H1 (cell line): Measurements from ENCODE around the gene CUBN. TPM values are rescaled to one million over a fixed set of nuclear protein-coding genes. Genes with fewer than 3 reads are reported as not detected.

Source experiments
- CTCF ChIA-PET: fragments of 300-600 bp; sonication (Branson Sonifier 250); formaldehyde crosslinking; loops from one replicate; lab custom pipeline; 2021; ENCODE audit not compliant: partially characterized antibody; lab: Charles Lee
- POLR2A ChIA-PET: fragments of 300-600 bp; sonication (Branson Sonifier 250); formaldehyde crosslinking; loops from one replicate; lab custom pipeline; 2021; ENCODE audit warnings: inconsistent platforms; ENCODE audit not compliant: partially characterized antibody; lab: Charles Lee
- DNase-seq, 2 experiments: peaks; one replicate each; pipeline versions ENCODE4 v3.0.0 to v3.0.0-alpha.2; 2010 to 2022; ENCODE audit warnings: low spot score in 2 of 2, low read depth in 1 of 2, mixed read lengths in 1 of 2
- FAIRE-seq: peaks from 2 replicates; lab custom pipeline; 2011; peaks lifted over from hg19 to GRCh38; lab: Jason Lieb, UNC
- H2AFZ ChIP-seq: 2 replicates; pipeline ENCODE4 v1.8.1; 2012; ENCODE audit warnings: low read length, inconsistent platforms
- H2AK5ac ChIP-seq: 2 replicates; pipeline ENCODE4 v1.6.1; 2013; ENCODE audit warnings: low read depth, low read length
- H2BK120ac ChIP-seq: replicated peaks from 2 replicates; pipeline ENCODE3; 2013; ENCODE audit warnings: low read depth, low read length, inconsistent platforms
- H2BK12ac ChIP-seq: 2 replicates; pipeline ENCODE4 v1.6.1; 2013; ENCODE audit warnings: low read depth, low read length
- H2BK15ac ChIP-seq: 2 replicates; pipeline ENCODE4 v1.6.1; 2013; ENCODE audit warnings: low read length
- H2BK20ac ChIP-seq: 2 replicates; pipeline ENCODE4 v1.6.1; 2013; ENCODE audit warnings: low read length
- H2BK5ac ChIP-seq: 2 replicates; pipeline ENCODE4 v1.6.1; 2013; ENCODE audit warnings: low read depth, low read length
- H3K14ac ChIP-seq: 2 replicates; pipeline ENCODE4 v1.6.1; 2013; ENCODE audit warnings: inconsistent platforms; ENCODE audit not compliant: insufficient read length
- H3K18ac ChIP-seq: 2 replicates; pipeline ENCODE4 v1.6.1; 2013; ENCODE audit warnings: low read length; ENCODE audit errors: extremely low read depth
- H3K23ac ChIP-seq: 2 replicates; pipeline ENCODE4 v1.6.1; 2013; ENCODE audit warnings: inconsistent platforms; ENCODE audit not compliant: insufficient read length
- H3K23me2 ChIP-seq: 2 replicates; pipeline ENCODE4 v1.6.1; 2013; ENCODE audit warnings: low read depth, low read length
- H3K27ac ChIP-seq: 2 replicates; pipeline ENCODE4 v1.6.1; 2011; ENCODE audit warnings: low read depth, low read length, inconsistent platforms
- H3K27me3 ChIP-seq, 4 experiments: replicated peaks in 1 of 4; 1 replicate in 1 of 4; 2 replicates in 3 of 4; pipeline versions ENCODE4 v1.6.1 to v1.8.1; 2011 to 2013; ENCODE audit warnings: low read length in 3 of 4, mild to moderate bottlenecking in 3 of 4, inconsistent platforms in 2 of 4, mixed read lengths in 2 of 4, moderate library complexity in 1 of 4; ENCODE audit not compliant: control insufficient read depth in 3 of 4, insufficient read depth in 3 of 4; ENCODE audit errors: extremely low read depth in 1 of 4
- H3K36me3 ChIP-seq, 4 experiments: 2 replicates each; pipeline versions ENCODE4 v1.6.1 to v1.8.1; 2011 to 2013; ENCODE audit warnings: mild to moderate bottlenecking in 4 of 4, low read length in 3 of 4, moderate library complexity in 2 of 4, control low read depth in 1 of 4, inconsistent platforms in 1 of 4; ENCODE audit not compliant: insufficient read depth in 4 of 4, control insufficient read depth in 2 of 4
- H3K4ac ChIP-seq: replicated peaks from 2 replicates; pipeline ENCODE3; 2013; ENCODE audit warnings: low read length, low read depth, mixed read lengths, inconsistent platforms; ENCODE audit not compliant: insufficient read length
- H3K4me1 ChIP-seq, 4 experiments: replicated peaks in 1 of 4; 1 replicate in 1 of 4; 2 replicates in 3 of 4; pipeline versions ENCODE4 v1.6.1 to v1.8.1; 2011 to 2013; ENCODE audit warnings: low read length in 3 of 4, inconsistent platforms in 2 of 4, mixed read lengths in 1 of 4; ENCODE audit not compliant: insufficient read depth in 4 of 4, control insufficient read depth in 3 of 4
- H3K4me2 ChIP-seq, 2 experiments: 2 replicates each; pipeline versions ENCODE4 v1.6.1 to v1.8.1; 2011 to 2013; ENCODE audit warnings: low read depth in 2 of 2, low read length in 2 of 2, control low read depth in 1 of 2, inconsistent platforms in 1 of 2, mild to moderate bottlenecking in 1 of 2; ENCODE audit not compliant: insufficient read depth in 1 of 2
- H3K4me3 ChIP-seq, 4 experiments: fragments of 200-600, 300-600 bp in 1 of 4; sonication (generic), shearing (Covaris generic), sonication (Bioruptor Twin) in 1 of 4; 2 replicates each; pipeline versions ENCODE4 v1.5.1 to v1.8.1; 2011 to 2016; ENCODE audit warnings: low read length in 4 of 4, low read depth in 3 of 4, control low read depth in 2 of 4, inconsistent platforms in 2 of 4, mild to moderate bottlenecking in 2 of 4, mixed read lengths in 1 of 4, moderate library complexity in 1 of 4; ENCODE audit not compliant: insufficient read depth in 2 of 4; ENCODE audit errors: extremely low read depth in 1 of 4
- H3K56ac ChIP-seq: replicated peaks from 2 replicates; pipeline ENCODE3; 2013; ENCODE audit warnings: low read depth, mild to moderate bottlenecking, mixed read lengths, low read length, inconsistent platforms; ENCODE audit not compliant: insufficient read length
- H3K79me1 ChIP-seq: 2 replicates; pipeline ENCODE4 v1.6.1; 2013; ENCODE audit warnings: low read depth, low read length, control low read depth
- H3K79me2 ChIP-seq, 2 experiments: 2 replicates each; pipeline versions ENCODE4 v1.6.1 to v1.8.1; 2012 to 2013; ENCODE audit warnings: low read length in 2 of 2, mild to moderate bottlenecking in 2 of 2, inconsistent platforms in 1 of 2; ENCODE audit not compliant: insufficient read depth in 2 of 2, control insufficient read depth in 1 of 2
- H3K9ac ChIP-seq, 4 experiments: replicated peaks in 1 of 4; 1 replicate in 1 of 4; 2 replicates in 3 of 4; pipeline versions ENCODE4 v1.6.1 to v1.8.1; 2011 to 2013; ENCODE audit warnings: low read depth in 3 of 4, low read length in 3 of 4, control low read depth in 2 of 4, mild to moderate bottlenecking in 2 of 4, moderate library complexity in 2 of 4, inconsistent platforms in 1 of 4; ENCODE audit errors: extremely low read depth in 1 of 4
- H3K9me3 ChIP-seq, 2 experiments: 2 replicates each; pipeline versions ENCODE4 v1.6.1 to v1.8.1; 2012 to 2013; ENCODE audit warnings: mild to moderate bottlenecking in 2 of 2, moderate library complexity in 2 of 2, control low read depth in 1 of 2, inconsistent platforms in 1 of 2, low read depth in 1 of 2, low read length in 1 of 2, mixed read lengths in 1 of 2; ENCODE audit not compliant: insufficient read depth in 2 of 2
- H4K20me1 ChIP-seq, 2 experiments: replicated peaks in 1 of 2; 2 replicates each; pipeline versions ENCODE3 to v1.8.1; 2011 to 2013; ENCODE audit warnings: inconsistent platforms in 2 of 2, low read length in 2 of 2, mild to moderate bottlenecking in 1 of 2; ENCODE audit not compliant: insufficient read depth in 2 of 2, control insufficient read depth in 1 of 2
- H4K5ac ChIP-seq: 2 replicates; pipeline ENCODE4 v1.6.1; 2013; ENCODE audit warnings: low read length, low read depth, mixed read lengths, inconsistent platforms; ENCODE audit not compliant: insufficient read length
- H4K8ac ChIP-seq: 2 replicates; pipeline ENCODE4 v1.8.0; 2013; ENCODE audit warnings: mild to moderate bottlenecking, moderate library complexity, low read length, inconsistent platforms; ENCODE audit not compliant: insufficient read depth; ENCODE audit errors: extremely low read depth
- H4K91ac ChIP-seq: replicated peaks from 2 replicates; pipeline ENCODE3; 2013; ENCODE audit warnings: low read length, mixed read lengths, inconsistent platforms; ENCODE audit not compliant: insufficient read length
- BACH1 ChIP-seq: IDR thresholded peaks from 2 replicates; pipeline ENCODE4 v1.6.1; 2012; ENCODE audit warnings: low read length, improper control_type of control experiment
- BCL11A ChIP-seq, 2 experiments: IDR thresholded peaks; one replicate each; pipeline ENCODE4 v1.6.1; 2011; ENCODE audit warnings: low read depth in 2 of 2, low read length in 2 of 2, mild to moderate bottlenecking in 2 of 2
- EGR1 ChIP-seq: IDR thresholded peaks from 2 replicates; pipeline ENCODE4 v1.6.1; 2011; ENCODE audit warnings: low read depth, low read length, borderline replicate concordance
- JUND ChIP-seq: IDR thresholded peaks from 2 replicates; pipeline ENCODE4 v1.6.1; 2011; ENCODE audit warnings: mild to moderate bottlenecking, improper control_type of control experiment, low read length
- KDM4A ChIP-seq: IDR thresholded peaks from one replicate; pipeline ENCODE4 v1.7.1; 2012; ENCODE audit warnings: low read depth, mild to moderate bottlenecking, moderate library complexity, low read length, inconsistent platforms; ENCODE audit not compliant: severe bottlenecking
- PHF8 ChIP-seq: fragments of 200-600 bp; sonication (generic); conservative IDR thresholded peaks from 2 replicates; pipeline ENCODE4 v1.7.1; 2012; ENCODE audit warnings: low read depth, mild to moderate bottlenecking, inconsistent platforms, low read length, moderate library complexity
- POLR2A ChIP-seq, 2 experiments: IDR thresholded peaks; 1 replicate in 1 of 2; 2 replicates in 1 of 2; pipeline ENCODE4 v1.6.1; 2011; ENCODE audit warnings: low read depth in 2 of 2, low read length in 2 of 2, mild to moderate bottlenecking in 2 of 2; ENCODE audit errors: control extremely low read depth in 1 of 2
- RAD21 ChIP-seq, 2 experiments: IDR thresholded peaks in 1 of 2; conservative IDR thresholded peaks in 1 of 2; 2 replicates each; pipeline ENCODE4 v1.6.1; 2011; ENCODE audit warnings: low read depth in 2 of 2, low read length in 2 of 2, improper control_type of control experiment in 1 of 2, inconsistent platforms in 1 of 2, mild to moderate bottlenecking in 1 of 2, moderate library complexity in 1 of 2
- RFX5 ChIP-seq: IDR thresholded peaks from 2 replicates; pipeline ENCODE4 v1.6.1; 2011; ENCODE audit warnings: low read depth, low read length, improper control_type of control experiment, borderline replicate concordance
- SRF ChIP-seq: IDR thresholded peaks from 2 replicates; pipeline ENCODE4 v1.6.1; 2011; ENCODE audit warnings: mild to moderate bottlenecking, low read depth, low read length, moderate library complexity
- TAF7 ChIP-seq: optimal IDR thresholded peaks from 2 replicates; pipeline ENCODE3; 2011; ENCODE audit warnings: low read depth, mild to moderate bottlenecking, inconsistent platforms, low read length, moderate library complexity, borderline replicate concordance
- polyA plus RNA-seq, 7 experiments: library from polyadenylated mRNA; depleted of rRNA in 3 of 7; stranded (reverse) in 5 of 7; unstranded in 2 of 7; fragments of >200 nt in 5 of 7; fragments of 200-250 nt in 2 of 7; gene quantifications; 1 replicate in 5 of 7; 2 replicates in 1 of 7; 4 replicates in 1 of 7; pipeline versions ENCODE4 v1.2.1 to v1.2.3, GENCODE V29; 2011 to 2013; ENCODE audit warnings: missing spikeins in 2 of 7, mixed read lengths in 2 of 7
- total RNA-seq: library from RNA; stranded (reverse); fragmentation: NEBNext Ultra II Directional; extraction: Animal tissue kit (Norgen Biotek cat#: 25700); gene quantifications from 2 replicates; pipeline ENCODE4 v1.2.1, GENCODE V29; 2021
- TF ChIP-seq, protein P1 (sequence below): IDR thresholded peaks from 2 replicates; pipeline ENCODE4 v1.6.1; 2012; ENCODE audit warnings: inconsistent platforms

The CUBN gene
- total and polyA plus RNA-seq, 2 of the 8 experiments (the other 6 are each of a cell fraction or from before 2014, with no cell fraction given), result 0.04 to 0.08 TPM

DNA sequence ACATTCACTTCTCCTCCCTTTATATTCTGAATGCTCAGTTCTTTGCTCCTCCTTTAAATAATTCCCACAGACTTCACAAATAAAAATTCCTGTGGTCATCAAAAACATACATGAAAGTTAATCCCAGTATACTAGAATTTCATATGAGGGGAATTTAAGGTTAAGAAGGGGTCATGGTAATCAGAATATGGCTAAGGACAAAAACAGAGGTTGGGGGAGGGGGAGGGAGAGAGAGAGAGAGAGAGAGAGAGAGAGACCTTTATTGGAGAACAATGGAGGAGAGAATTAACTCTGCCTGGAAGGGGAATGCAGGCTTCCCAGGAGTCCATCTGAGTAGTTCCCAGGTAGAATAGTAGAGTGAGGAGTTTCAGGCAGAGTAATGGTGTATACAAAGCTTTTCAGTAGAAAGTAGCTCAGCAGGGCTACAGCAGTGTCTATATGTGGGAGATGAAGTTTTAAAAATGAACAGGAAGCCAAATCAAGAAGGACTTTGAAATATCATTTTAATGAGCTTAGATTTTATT lies 5.2 kb upstream of the CUBN start:
- Histone ChIP-seq H3K27me3 (no peaks in the 10 kb centered on the region), H3K4ac (no peak overlapping the region), H2AK5ac (no peak overlapping the region), H3K14ac (no peak overlapping the region), H3K4me2 (no peak overlapping the region), H3K9me3 (no peaks in the 10 kb centered on the region), H2BK15ac (no peak overlapping the region), H2BK20ac (no peak overlapping the region), H3K4me1 (no peaks in the 10 kb centered on the region), H2BK5ac (no peak overlapping the region), H3K79me1 (no peaks in the 10 kb centered on the region), H3K27ac (no peak overlapping the region), H4K5ac (no peak overlapping the region), H3K9ac (no peak overlapping the region), H4K91ac (no peak overlapping the region), H3K79me2 (no peaks in the 10 kb centered on the region), H2BK120ac (no peak overlapping the region), H2BK12ac (no peak overlapping the region), H3K36me3 (no peaks in the 10 kb centered on the region), H3K56ac (no peak overlapping the region), H3K23ac (no peak overlapping the region), H3K18ac (no peak overlapping the region), H3K4me3 (no peak overlapping the region), H4K8ac (no peak overlapping the region), H4K20me1 (no peaks in the 10 kb centered on the region), H3K23me2 (0 out of 2 replicates have a peak, but pooled peaks cover 1% of the 10 kb centered on the region), H2AFZ (no peak overlapping the region)
- POLR2A ChIA-PET, result interaction anchor here (1.9 kb wide), 1 partner anchor 9 kb away, joined by 7 read pairs; no protein-coding TSS in a partner anchor
- DNase-seq (no peak), FAIRE-seq (no peak)
- no peak for TF ChIP-seq JUND
- no peak for TF ChIP-seq BCL11A (IDR thresholded peaks at IDR 0.05; ENCODE audit: low read depth in 2 of 2, low read length in 2 of 2)
- TF ChIP-seq SRF, result no peak
- TF ChIP-seq PHF8, result no peak
- TF ChIP-seq RFX5, result no peak
- TF ChIP-seq TAF7, result no peak
- TF ChIP-seq BACH1, result no peak
- TF ChIP-seq EGR1, result no peak
- no peak for TF ChIP-seq KDM4A
- TF ChIP-seq, protein P1, sequence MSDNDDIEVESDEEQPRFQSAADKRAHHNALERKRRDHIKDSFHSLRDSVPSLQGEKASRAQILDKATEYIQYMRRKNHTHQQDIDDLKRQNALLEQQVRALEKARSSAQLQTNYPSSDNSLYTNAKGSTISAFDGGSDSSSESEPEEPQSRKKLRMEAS, result no peak
- TF ChIP-seq RAD21 (IDR thresholded peaks at IDR 0.05 in 1 of 2, conservative IDR thresholded peaks at IDR 0.05 in 1 of 2; ENCODE audit: low read depth in 2 of 2, low read length in 2 of 2), result no peak
- no peak for TF ChIP-seq POLR2A (IDR thresholded peaks at IDR 0.05; ENCODE audit: control extremely low read depth in 1 of 2, low read depth in 2 of 2, low read length in 2 of 2)
- CTCF ChIA-PET, result interaction anchor here (1.0 kb wide), 1 partner anchor 94 kb away, joined by 3 read pairs; no protein-coding TSS in a partner anchor
